Gastrocnemius medialis (tissue), 4 donors: ENCODE measurements around the gene ST6GALNAC6.

Experiments
- CTCF ChIP-seq, 5 experiments: fragments of 450-650 bp in 3 of 5; fragments of 200-600 bp in 2 of 5; sonication (generic) in 2 of 5; IDR thresholded peaks in 4 of 5; conservative IDR thresholded peaks in 1 of 5; 1 replicate in 4 of 5; 2 replicates in 1 of 5; pipeline ENCODE4 v1.5.1; 2016 to 2019; ENCODE audit warnings: antibody characterized with exemption in 5 of 5, mild to moderate bottlenecking in 3 of 5, moderate library complexity in 3 of 5
- POLR2A ChIP-seq, 2 donors: fragments of 450-650 bp; IDR thresholded peaks; one replicate each; pipeline ENCODE4 v1.6.1; 2017; ENCODE audit warnings: antibody characterized with exemption in 2 of 2, mild to moderate bottlenecking in 2 of 2, moderate library complexity in 2 of 2

GRCh38 chr9:127880143-127880542 is 19.3 kb downstream of the ST6GALNAC6 start:
- TF ChIP-seq CTCF (IDR thresholded peaks at IDR 0.05 in 4 of 5, conservative IDR thresholded peaks at IDR 0.05 in 1 of 5) (no peak), POLR2A (IDR thresholded peaks at IDR 0.05) (no peak)
